HG02588 (cell line): ENCODE results near the gene IDNK.
"Not testable (repeated sequence)": the region's sequence is repeated elsewhere in the genome, so short reads cannot be mapped to it uniquely, and the experiment has no call there.

ENCODE experiments used
- ATAC-seq: cut with Tn5 transposase; IDR thresholded peaks from one replicate; pipeline ENCODE4 v1.9.1; 2021; ENCODE audit warnings: mild to moderate bottlenecking, moderate library complexity; ENCODE audit not compliant: unreplicated experiment

Gene IDNK

GRCh38 chr9:83622939-83623678 is at the start of gene IDNK:
Gene IDNK (plus strand): TSS chr9:83623143. CDS start chr9:83623172, 29 bp downstream.
- peak; percentile 86 for ATAC-seq

DNA sequence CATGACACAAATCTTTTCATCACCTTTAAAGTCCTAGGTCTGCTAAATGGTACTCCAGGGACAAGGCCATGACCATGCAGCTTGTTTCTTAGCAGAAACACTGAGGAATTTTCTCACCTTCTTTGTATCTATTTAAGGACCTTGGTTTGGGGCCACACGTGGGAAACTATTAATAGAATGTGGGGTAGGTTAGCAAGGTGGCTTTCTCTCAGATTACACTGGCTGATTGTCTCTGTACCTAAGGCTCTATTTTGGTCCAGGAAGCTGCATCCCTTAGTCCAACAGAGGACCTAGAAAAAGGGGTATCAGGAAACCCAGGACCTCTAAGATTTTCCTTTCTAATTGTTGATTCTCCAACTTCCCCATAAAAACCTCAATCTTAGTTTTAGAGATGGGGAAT is 48.5 kb upstream of the IDNK start:
- no peak for ATAC-seq

DNA sequence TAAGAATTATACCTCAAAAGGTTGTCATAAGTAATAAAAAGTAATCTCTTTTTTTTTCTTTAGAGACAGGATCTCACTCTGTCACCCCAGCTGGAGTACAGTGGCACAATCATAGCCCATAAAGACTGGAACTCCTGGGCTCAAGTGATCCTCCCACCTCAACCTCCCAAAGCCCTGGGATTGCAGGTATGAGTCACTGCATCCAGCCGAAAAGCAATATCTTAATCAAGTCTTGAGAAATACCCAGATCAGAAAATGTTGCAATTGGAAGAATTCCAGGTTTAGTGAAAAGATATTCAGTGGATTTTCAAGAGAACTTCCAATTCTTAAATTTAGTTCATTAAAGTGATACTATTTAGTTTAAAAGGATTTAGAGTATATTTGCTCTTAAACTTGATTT is 40.9 kb upstream of the IDNK start:
- no peak for ATAC-seq

DNA sequence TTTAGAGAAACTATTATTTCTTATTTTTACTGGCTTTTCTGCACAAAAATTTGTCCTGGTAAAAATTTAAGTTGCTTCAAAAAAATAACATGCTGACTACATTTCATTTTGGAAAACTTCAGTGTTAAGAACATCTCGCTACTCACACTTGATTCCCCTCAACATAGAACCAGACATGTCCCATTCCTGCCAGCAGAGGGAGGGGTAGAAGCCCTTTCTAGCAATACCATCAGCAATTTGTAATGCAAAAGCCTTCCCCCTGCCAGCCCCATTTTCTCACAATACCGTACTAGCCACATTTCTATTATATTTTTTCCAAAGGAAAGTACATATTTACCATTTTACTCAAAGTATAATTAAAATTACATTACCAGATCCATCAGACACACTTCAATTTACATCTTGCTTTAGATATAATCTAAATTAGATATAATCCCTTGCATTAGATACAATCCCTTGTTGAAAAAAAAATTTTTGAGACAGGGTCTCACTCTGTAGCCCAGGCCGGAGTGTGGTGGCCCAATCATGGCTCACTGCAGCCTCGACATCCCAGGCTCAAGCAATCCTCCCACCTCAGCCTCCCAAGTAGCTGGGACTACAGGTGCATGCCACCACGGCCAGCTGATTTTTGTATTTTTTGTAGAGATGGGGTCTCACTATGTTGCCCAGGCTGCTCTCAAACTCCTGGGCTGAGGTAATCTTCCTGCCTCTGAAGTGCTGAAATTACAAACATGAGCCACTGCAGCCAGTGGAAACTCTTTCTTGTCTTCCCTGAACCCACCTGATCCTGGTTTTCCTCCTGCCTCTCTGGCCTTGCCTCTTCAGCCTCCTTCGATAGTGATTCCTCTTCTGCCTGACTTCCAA is 39.6 kb upstream of the IDNK start:
- peak; percentile 67 for ATAC-seq

GRCh38 chr9:83584995-83585394 is 37.9 kb upstream of the IDNK start:
- no peak for ATAC-seq

DNA sequence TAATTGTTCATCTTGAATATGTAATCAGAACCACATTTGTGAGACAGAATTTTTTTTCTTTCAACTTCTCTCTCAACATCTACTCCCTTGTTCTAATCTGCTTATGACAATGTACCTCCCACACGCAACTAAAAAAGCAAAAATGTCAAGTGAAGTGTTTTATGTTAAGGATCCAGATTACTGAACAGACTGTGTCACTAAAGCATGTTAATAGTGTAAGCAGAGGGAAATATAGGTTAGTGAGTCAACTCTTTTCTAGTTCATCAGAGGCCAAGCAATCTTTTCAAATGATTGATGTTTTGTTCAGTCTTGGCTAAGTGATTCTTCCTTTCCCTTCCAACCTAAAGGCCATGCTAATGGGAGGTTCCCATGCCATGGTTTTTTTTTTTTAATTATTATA is 34.7 kb upstream of the IDNK start:
- no peak for ATAC-seq

DNA sequence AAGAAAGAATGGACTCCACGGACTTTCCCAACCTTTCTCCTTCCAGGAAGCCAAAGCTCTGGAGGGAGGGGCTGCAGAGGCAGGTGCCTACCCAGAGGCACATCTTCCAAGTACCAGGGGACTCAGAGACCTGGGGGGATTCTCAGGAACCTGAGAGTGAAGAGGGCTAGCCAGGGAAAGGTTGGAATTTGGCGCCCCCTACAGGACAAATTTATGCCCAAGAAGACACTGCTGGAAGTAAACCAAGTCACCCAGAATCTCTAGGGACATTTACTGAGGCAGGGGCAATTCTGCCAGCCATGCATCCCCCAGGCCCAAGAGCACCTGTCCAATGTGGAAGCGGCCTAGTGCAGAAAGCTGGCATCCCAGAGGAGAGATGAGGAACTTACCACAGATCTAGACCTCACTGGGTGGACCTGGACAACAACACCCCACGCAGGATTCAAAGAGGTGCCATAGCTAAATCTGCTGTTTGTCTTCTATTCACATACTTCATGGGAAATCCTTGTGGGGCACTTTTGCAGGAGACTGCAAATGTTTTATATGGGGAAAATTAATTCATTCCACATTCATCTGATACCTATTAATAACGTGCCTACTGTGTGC is 25.9 kb upstream of the IDNK start:
- ATAC-seq: peak; percentile 45

- ATAC-seq: no peak
Measured at GRCh38 chr9:83598487-83598886, 24.5 kb upstream of the IDNK start.

- ATAC-seq: no peak
Measured at GRCh38 chr9:83599071-83599470, 23.9 kb upstream of the IDNK start.

DNA sequence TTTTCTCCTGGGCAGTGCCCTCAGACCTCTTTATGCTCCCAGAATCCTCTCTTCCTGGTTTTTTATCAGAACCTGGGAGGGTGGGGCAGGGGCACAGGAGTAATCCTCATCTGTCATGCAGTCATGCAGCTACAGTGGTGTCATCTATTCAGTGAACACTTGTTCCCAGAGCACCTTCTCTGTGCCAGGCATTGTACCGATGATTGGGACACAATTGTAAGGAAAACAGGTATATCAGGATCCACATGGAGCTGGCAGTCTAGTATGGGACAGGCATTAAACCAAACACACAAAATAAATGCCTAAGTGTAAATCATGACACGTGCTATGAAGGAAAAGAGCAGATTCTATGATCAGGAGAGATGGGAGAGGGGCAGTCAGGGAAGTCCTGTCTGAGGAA is 21.5 kb upstream of the IDNK start:
- ATAC-seq: no peak

GRCh38 chr9:83607620-83608019 is 15.3 kb upstream of the IDNK start:
- not testable (repeated sequence) for ATAC-seq

GRCh38 chr9:83613298-83613697 is 9.6 kb upstream of the IDNK start:
- not testable (repeated sequence) for ATAC-seq

DNA sequence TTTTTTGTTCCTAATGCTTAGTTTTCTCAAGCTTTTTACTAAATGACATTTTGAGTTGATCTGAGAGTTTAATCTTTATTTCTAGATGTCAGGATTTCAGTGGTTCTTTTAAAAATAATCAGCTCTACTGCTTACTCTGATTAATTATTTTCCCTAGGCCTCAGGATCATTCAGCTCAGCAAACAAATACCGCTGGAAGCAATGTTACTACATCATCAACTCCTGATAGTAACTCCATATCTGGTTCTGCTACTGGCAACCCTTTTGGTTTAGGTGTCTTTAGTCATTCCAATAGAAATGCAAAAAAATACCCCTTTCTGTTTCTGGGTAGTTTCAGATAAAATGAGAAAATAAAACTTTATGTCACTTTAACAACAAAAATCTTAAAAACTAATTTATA is 5.6 kb upstream of the IDNK start:
- ATAC-seq: no peak

DNA sequence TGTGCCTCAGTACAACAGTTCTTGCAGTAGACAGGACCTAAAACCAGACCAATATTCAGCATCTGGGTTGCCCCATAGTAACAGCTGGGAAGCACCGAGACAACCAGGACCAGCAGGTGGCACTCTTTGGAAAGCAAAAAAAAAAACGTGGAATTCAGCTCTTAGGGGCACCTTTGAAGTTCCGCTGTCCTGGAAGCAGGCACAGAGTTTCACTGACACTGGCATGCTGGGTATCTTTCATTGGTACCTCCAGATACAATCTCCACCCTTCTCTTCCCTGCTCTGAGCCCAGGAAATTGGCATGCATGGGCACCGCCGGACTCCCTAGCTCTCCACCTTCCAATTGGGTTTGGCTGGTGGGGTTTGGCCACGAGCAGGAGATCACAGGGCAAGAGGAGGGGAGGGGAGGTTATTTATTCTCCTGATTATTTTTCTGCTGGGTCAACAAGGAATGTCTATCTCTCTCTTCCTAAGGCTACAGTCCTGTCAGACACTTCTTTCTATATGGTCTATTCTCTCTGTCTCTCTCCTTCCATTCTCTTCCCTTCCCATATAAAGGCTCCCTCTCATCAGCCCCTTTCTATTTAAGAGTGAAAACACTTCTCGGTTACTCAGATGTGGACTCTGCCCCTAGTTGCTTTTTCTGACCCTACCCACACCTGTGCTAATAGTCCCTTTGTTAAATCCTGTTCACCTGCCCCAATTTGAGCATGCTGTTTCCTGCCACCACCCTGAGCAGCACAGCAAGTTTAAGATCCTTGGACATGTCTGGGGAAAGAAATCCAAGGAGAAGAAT is 1.9 kb upstream of the IDNK start:
- ATAC-seq: no peak

DNA sequence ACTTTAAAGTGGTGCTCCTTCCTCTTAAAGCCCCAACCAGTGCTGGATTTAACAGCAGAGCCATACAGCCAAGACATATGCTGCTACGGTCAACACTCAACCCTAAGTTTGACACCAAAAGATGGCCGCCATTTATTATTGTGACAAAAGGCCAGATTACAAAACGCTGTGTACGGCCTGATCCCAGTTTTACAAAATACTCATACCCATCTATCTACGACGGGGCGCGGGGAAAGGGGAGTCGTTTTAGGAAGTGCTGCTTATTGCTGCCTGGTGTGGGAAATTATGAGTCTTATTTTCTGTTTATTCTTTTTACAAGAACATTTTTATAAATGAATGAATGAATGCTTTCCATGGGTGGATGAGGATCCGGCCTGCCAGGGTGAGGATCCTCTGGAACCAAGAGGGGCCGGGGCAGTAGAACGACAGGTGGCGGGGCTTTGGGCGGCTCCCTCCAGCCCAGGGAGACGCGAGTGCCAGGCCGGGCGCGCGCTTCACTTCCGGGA is 457 bp upstream of the IDNK start:
- ATAC-seq: peak; percentile 51

- ATAC-seq: no peak
Measured at GRCh38 chr9:83623679-83624076, 735 bp downstream of the IDNK start.

- no peak for ATAC-seq
Measured at GRCh38 chr9:83625178-83625577, 2.2 kb downstream of the IDNK start.

GRCh38 chr9:83628540-83628939 is 5.6 kb downstream of the IDNK start:
- ATAC-seq: no peak

- no peak for ATAC-seq
Measured at GRCh38 chr9:83629433-83630104, 6.6 kb downstream of the IDNK start.

- no peak for ATAC-seq
Measured at GRCh38 chr9:83630938-83631457, 8.1 kb downstream of the IDNK start.
